ENCODE results near the gene CDC6. TPM values are rescaled to one million over a fixed set of nuclear protein-coding genes. Genes with fewer than 3 reads are reported as not detected.

CDC6 gene
- total RNA-seq, 1 donor from 2014 or later: 18.2 TPM

DNA sequence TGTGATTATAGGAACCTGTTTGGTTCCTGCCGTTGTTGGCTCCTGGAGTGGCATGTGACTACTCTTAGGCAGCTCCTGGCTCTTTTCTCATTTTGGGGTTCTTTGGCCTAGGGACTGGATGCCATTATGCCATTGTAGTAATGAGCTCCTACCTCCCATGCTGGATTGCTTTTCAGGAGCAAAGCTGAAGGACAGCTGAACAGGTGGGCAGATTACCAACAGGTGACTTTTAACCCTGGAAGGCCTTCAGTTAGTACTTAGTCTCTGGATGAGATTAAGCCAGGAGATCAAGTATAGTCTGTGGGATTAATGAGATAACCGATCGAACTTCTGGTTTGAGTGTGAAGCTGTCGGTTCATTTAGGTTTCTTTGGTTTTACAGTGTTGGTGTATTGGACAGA, 43.4 kb upstream of the CDC6 start:
- Mint-ChIP-seq H3K36me3 (ENCODE audit: low read depth, unreplicated experiment) (peaks cover 5% of the 10 kb centered on the region), H3K4me3 (ENCODE audit: unreplicated experiment) (no peak overlapping the region), H3K4me1 (ENCODE audit: unreplicated experiment) (no peaks in the 10 kb centered on the region), H3K27me3 (ENCODE audit: unreplicated experiment) (no peaks in the 10 kb centered on the region), H3K27ac (ENCODE audit: unreplicated experiment) (no peak overlapping the region), H3K9me3 (ENCODE audit: unreplicated experiment) (no peaks in the 10 kb centered on the region)
- TF ChIP-seq CTCF (IDR thresholded peaks at IDR 0.05; ENCODE audit: unreplicated experiment): no peak
- no peak for DNase-seq (ENCODE audit: low spot score)

- no peak for TF ChIP-seq CTCF (IDR thresholded peaks at IDR 0.05; ENCODE audit: unreplicated experiment)
- no peaks in the 10 kb centered on the region for H3K4me1 Mint-ChIP-seq (ENCODE audit: unreplicated experiment)
- no peak for DNase-seq (ENCODE audit: low spot score)
- peaks cover 5% of the 10 kb centered on the region for H3K36me3 Mint-ChIP-seq (ENCODE audit: low read depth, unreplicated experiment)
- no peaks in the 10 kb centered on the region for H3K9me3 Mint-ChIP-seq (ENCODE audit: unreplicated experiment)
- no peak overlapping the region for H3K4me3 Mint-ChIP-seq (ENCODE audit: unreplicated experiment)
- H3K27me3 Mint-ChIP-seq (ENCODE audit: unreplicated experiment): no peaks in the 10 kb centered on the region
- H3K27ac Mint-ChIP-seq (ENCODE audit: unreplicated experiment): no peak overlapping the region
These were observed 39.7 kb upstream of the CDC6 start for GRCh38 chr17:40247926-40248495.

DNA sequence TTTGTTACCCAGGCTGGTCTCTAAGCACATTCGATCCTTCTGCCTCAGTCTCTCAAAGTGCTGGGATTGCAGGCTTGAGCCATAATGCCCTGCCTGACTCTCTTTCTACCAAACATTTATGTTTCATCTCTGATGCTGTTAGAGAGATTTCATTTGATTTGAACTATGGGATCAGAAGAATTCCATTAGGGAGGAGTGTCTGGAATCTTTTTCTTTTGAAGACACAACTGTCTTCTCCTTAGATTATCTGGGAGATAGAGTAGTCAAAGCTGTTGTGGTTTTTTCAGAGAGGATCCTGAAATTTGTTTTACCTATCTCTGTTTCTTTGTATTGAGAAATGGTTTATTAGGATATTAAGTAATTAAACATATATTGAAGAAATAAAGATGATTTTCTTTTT, 39.2 kb upstream of the CDC6 start:
- Mint-ChIP-seq H3K9me3 (ENCODE audit: unreplicated experiment) (no peaks in the 10 kb centered on the region), H3K4me3 (ENCODE audit: unreplicated experiment) (no peak overlapping the region), H3K27me3 (ENCODE audit: unreplicated experiment) (no peaks in the 10 kb centered on the region), H3K36me3 (ENCODE audit: low read depth, unreplicated experiment) (peaks cover 5% of the 10 kb centered on the region), H3K4me1 (ENCODE audit: unreplicated experiment) (peaks cover 2% of the 10 kb centered on the region), H3K27ac (ENCODE audit: unreplicated experiment) (no peak overlapping the region)
- TF ChIP-seq CTCF (IDR thresholded peaks at IDR 0.05; ENCODE audit: unreplicated experiment): no peak
- DNase-seq (ENCODE audit: low spot score): no peak

DNA sequence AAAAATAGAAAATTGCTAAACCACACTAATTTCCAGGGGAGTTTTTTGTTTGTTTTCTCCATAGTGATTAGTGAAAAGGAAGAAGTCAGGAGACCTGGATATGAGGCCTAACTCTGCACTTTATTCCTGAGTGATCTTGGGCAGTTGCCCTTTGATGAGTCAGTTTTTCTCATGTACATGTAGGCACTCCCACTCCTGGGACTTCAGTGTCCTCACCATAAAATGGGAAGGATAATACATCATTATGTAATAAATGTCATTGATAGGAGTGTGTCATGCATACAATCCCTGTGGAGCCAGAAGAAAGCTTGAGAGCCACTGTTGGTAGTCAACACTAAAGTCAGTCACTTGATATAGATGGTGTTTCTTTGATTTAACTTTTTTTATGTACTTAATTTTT, 36.1 kb upstream of the CDC6 start:
- no peaks in the 10 kb centered on the region for H3K9me3 Mint-ChIP-seq (ENCODE audit: unreplicated experiment)
- TF ChIP-seq CTCF (IDR thresholded peaks at IDR 0.05; ENCODE audit: unreplicated experiment): no peak
- H3K4me1 Mint-ChIP-seq (ENCODE audit: unreplicated experiment): peaks cover 4% of the 10 kb centered on the region
- no peaks in the 10 kb centered on the region for H3K27me3 Mint-ChIP-seq (ENCODE audit: unreplicated experiment)
- no peak overlapping the region for H3K27ac Mint-ChIP-seq (ENCODE audit: unreplicated experiment)
- DNase-seq (ENCODE audit: low spot score): no peak
- H3K4me3 Mint-ChIP-seq (ENCODE audit: unreplicated experiment): no peak overlapping the region
- H3K36me3 Mint-ChIP-seq (ENCODE audit: low read depth, unreplicated experiment): peaks cover 1% of the 10 kb centered on the region

GRCh38 chr17:40253565-40253964, 34.1 kb upstream of the CDC6 start:
- Mint-ChIP-seq H3K4me1 (ENCODE audit: unreplicated experiment) (peaks cover 4% of the 10 kb centered on the region), H3K36me3 (ENCODE audit: low read depth, unreplicated experiment) (peaks cover 9% of the 10 kb centered on the region), H3K9me3 (ENCODE audit: unreplicated experiment) (no peaks in the 10 kb centered on the region), H3K27me3 (ENCODE audit: unreplicated experiment) (no peaks in the 10 kb centered on the region), H3K4me3 (ENCODE audit: unreplicated experiment) (no peak overlapping the region), H3K27ac (ENCODE audit: unreplicated experiment) (no peak overlapping the region)
- DNase-seq (ENCODE audit: low spot score): no peak
- no peak for TF ChIP-seq CTCF (IDR thresholded peaks at IDR 0.05; ENCODE audit: unreplicated experiment)
